SU-DHL-6 (cell line): ENCODE measurements around the gene CCND2.
"Not testable (repeated sequence)": the region's sequence is repeated elsewhere in the genome, so short reads cannot be mapped to it uniquely, and the experiment has no call there.

Experiments used
- H2AFZ ChIP-seq: fragments of 200-600 bp; sonication (generic); 2 replicates; pipeline ENCODE4 v1.6.1; 2014; ENCODE audit warnings: low read depth, mild to moderate bottlenecking, moderate library complexity, mixed read lengths, antibody characterized with exemption, low read length; ENCODE audit not compliant: severe bottlenecking
- H3F3A ChIP-seq: fragments of 200-600 bp; shearing (Covaris generic); 2 replicates; pipeline ENCODE4 v1.6.0; 2016; ENCODE audit warnings: antibody characterized with exemption, mild to moderate bottlenecking; ENCODE audit not compliant: insufficient read depth
- H3K27ac ChIP-seq: fragments of 200-600 bp; sonication (generic); 2 replicates; pipeline ENCODE4 v1.5.1; 2016; ENCODE audit warnings: low read depth, mild to moderate bottlenecking, low read length, moderate library complexity, mixed read lengths
- H3K27me3 ChIP-seq: fragments of 200-600 bp; sonication (generic), shearing (Covaris generic); 2 replicates; pipeline ENCODE4 v1.6.0; 2014; ENCODE audit warnings: mild to moderate bottlenecking, low read length
- H3K36me3 ChIP-seq: fragments of 200-600 bp; sonication (generic); 2 replicates; pipeline ENCODE4 v1.6.1; 2014; ENCODE audit warnings: mild to moderate bottlenecking, low read length, mixed read lengths
- H3K4me2 ChIP-seq: fragments of 300-600, 200-600 bp; shearing (Covaris generic), sonication (generic); 2 replicates; pipeline ENCODE4 v1.6.0; 2014; ENCODE audit warnings: low read length, low read depth, mild to moderate bottlenecking; ENCODE audit not compliant: poor library complexity, severe bottlenecking
- H3K4me3 ChIP-seq: fragments of 200-600 bp; sonication (generic); 2 replicates; pipeline ENCODE4 v1.5.1; 2014; ENCODE audit warnings: antibody characterized with exemption, low read length, mild to moderate bottlenecking, mixed read lengths; ENCODE audit not compliant: insufficient read depth, poor library complexity, severe bottlenecking
- H3K79me2 ChIP-seq: fragments of 200-600 bp; sonication (generic); 2 replicates; pipeline ENCODE4 v1.6.1; 2014; ENCODE audit warnings: mild to moderate bottlenecking, low read length, moderate library complexity; ENCODE audit not compliant: insufficient read depth
- H3K9ac ChIP-seq: fragments of 200-600 bp; sonication (generic); 2 replicates; pipeline ENCODE4 v1.7.0; 2014; ENCODE audit warnings: mild to moderate bottlenecking, low read length
- H3K9me2 ChIP-seq: fragments of 200-600 bp; sonication (generic); replicated peaks from 2 replicates; pipeline ENCODE4 v1.6.1; 2014; ENCODE audit warnings: low read length; ENCODE audit not compliant: insufficient read depth
- H3K9me3 ChIP-seq: fragments of 200-600 bp; sonication (generic); 2 replicates; pipeline ENCODE4 v1.6.1; 2014; ENCODE audit warnings: low read length, mixed read lengths; ENCODE audit not compliant: insufficient read depth
- H4K20me1 ChIP-seq: fragments of 200-600 bp; sonication (generic); 2 replicates; pipeline ENCODE4 v1.6.1; 2014; ENCODE audit warnings: low read depth, mild to moderate bottlenecking, antibody characterized with exemption, low read length, moderate library complexity, mixed read lengths
- EZH2phosphoT487 ChIP-seq: fragments of 200-600 bp; sonication (generic), shearing (Covaris generic); conservative IDR thresholded peaks from 2 replicates; pipeline ENCODE4 v1.6.1; 2018; ENCODE audit warnings: mild to moderate bottlenecking, antibody characterized with exemption, low read length, moderate library complexity, mixed read lengths
- TF ChIP-seq, protein P1 (sequence below): fragments of 200-600 bp; sonication (generic); IDR thresholded peaks from one replicate; pipeline ENCODE4 v1.5.1; 2017; ENCODE audit warnings: antibody characterized with exemption, mild to moderate bottlenecking, low read length, moderate library complexity; ENCODE audit not compliant: insufficient read depth, poor library complexity, severe bottlenecking

Gene CCND2

DNA sequence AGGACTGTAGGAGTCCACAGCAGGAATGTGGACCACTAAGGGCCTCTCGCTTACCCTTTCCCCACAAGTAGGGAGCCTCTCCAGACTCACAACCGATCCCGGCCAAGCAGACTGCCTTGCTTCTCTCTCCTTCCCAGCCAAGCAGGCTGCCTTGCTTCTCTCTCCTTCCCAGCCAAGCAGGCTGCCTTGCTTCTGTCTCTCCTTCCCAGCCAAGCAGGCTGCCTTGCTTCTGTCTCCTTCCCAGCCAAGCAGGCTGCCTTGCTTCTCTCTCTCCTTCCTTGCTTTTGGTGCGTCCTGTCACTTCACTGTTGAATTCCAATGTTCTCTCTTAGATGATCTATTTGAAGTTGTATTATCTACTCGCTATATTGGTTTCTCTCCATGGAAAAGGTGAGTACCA is 32.6 kb upstream of the CCND2 start:
- H3K9me3 ChIP-seq = no peaks in the 10 kb centered on the region
- no peaks in the 10 kb centered on the region for H3K36me3 ChIP-seq
- no peak overlapping the region for H2AFZ ChIP-seq
- no peak overlapping the region for H3K4me2 ChIP-seq
- H3F3A ChIP-seq = no peaks in the 10 kb centered on the region
- TF ChIP-seq EZH2phosphoT487 = no peak
- TF ChIP-seq, protein P1, sequence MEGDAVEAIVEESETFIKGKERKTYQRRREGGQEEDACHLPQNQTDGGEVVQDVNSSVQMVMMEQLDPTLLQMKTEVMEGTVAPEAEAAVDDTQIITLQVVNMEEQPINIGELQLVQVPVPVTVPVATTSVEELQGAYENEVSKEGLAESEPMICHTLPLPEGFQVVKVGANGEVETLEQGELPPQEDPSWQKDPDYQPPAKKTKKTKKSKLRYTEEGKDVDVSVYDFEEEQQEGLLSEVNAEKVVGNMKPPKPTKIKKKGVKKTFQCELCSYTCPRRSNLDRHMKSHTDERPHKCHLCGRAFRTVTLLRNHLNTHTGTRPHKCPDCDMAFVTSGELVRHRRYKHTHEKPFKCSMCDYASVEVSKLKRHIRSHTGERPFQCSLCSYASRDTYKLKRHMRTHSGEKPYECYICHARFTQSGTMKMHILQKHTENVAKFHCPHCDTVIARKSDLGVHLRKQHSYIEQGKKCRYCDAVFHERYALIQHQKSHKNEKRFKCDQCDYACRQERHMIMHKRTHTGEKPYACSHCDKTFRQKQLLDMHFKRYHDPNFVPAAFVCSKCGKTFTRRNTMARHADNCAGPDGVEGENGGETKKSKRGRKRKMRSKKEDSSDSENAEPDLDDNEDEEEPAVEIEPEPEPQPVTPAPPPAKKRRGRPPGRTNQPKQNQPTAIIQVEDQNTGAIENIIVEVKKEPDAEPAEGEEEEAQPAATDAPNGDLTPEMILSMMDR = no peak
- no peak overlapping the region for H3K27ac ChIP-seq
- no peaks in the 10 kb centered on the region for H3K27me3 ChIP-seq
- H3K9me2 ChIP-seq = no peaks in the 10 kb centered on the region
- H3K4me3 ChIP-seq = no peak overlapping the region
- H4K20me1 ChIP-seq = no peaks in the 10 kb centered on the region
- no peak overlapping the region for H3K9ac ChIP-seq
- no peaks in the 10 kb centered on the region for H3K79me2 ChIP-seq

DNA sequence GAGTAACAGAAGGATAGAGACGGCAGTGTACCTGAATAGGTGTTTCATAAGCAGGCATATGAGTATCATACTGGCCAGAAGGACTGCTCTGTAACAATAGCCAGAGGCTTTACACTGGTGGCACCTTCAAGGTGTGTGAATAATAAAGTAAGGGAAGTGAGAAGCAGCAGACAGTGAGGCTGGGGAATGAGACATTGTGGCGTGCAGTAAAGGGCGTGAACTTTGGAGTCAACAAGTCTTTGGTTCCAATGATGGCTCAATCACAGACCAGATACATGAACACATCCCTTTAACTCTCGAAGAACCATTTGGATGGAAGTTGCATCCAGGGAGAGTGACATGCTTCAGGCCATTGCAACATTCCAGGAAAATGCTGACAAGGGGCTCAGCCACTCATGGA is 32.0 kb upstream of the CCND2 start:
- Histone ChIP-seq H3K79me2 (no peaks in the 10 kb centered on the region), H4K20me1 (no peaks in the 10 kb centered on the region), H3F3A (no peaks in the 10 kb centered on the region), H3K4me2 (no peak overlapping the region), H3K9me3 (no peaks in the 10 kb centered on the region), H2AFZ (no peak overlapping the region), H3K27me3 (no peaks in the 10 kb centered on the region), H3K9me2 (no peaks in the 10 kb centered on the region), H3K4me3 (no peak overlapping the region), H3K9ac (no peak overlapping the region), H3K36me3 (no peaks in the 10 kb centered on the region), H3K27ac (no peak overlapping the region)
- TF ChIP-seq, protein P1 = no peak
- no peak for TF ChIP-seq EZH2phosphoT487

DNA sequence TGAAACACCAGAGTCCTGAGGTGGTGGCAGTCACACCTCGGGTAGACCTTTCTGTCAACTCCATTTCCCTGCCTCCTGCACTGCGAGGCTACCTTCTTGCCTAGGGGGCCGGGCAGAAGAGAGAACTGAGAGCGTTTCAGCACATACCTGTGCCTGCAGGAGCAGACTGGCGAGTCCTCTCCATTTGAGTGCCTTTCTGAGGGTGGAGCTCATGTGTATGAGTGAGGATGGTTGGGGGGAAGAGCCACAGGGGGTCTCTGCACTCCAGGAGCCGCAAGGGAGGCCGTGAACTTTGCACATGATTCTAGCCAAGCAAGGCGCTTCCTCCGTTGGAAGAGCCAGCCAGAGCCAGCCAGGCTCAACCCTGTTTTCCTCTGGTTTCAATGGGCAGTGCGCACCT is 31.0 kb upstream of the CCND2 start:
- Histone ChIP-seq H3K9ac (no peak overlapping the region), H3K9me3 (no peaks in the 10 kb centered on the region), H2AFZ (no peak overlapping the region), H4K20me1 (no peaks in the 10 kb centered on the region), H3K4me2 (no peak overlapping the region), H3F3A (no peaks in the 10 kb centered on the region), H3K27ac (no peak overlapping the region), H3K9me2 (no peaks in the 10 kb centered on the region), H3K36me3 (no peaks in the 10 kb centered on the region), H3K79me2 (no peaks in the 10 kb centered on the region), H3K4me3 (no peak overlapping the region), H3K27me3 (no peaks in the 10 kb centered on the region)
- TF ChIP-seq, protein P1 = no peak
- TF ChIP-seq EZH2phosphoT487 = no peak

DNA sequence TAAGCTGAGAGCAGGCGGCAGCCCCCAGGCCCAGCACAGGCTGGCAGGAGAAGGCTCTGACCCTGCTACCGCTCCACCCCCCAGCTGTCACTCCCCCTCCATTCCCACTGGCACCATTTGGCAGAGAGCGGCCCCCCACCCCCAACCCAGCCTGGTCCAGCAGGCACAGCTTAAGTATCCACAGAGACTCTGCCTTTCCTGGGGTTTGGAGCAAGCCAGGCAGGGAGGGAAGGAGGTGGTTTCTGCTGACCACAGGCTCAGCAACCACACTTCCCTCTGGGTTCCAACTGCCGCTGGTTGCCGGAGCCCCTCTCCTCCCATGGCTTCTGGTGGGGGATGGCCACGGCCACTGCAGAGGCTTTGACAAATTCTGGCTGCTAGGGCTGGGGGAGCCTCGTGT is 30.5 kb upstream of the CCND2 start:
- H3K9ac ChIP-seq = no peak overlapping the region
- TF ChIP-seq, protein P1 = no peak
- TF ChIP-seq EZH2phosphoT487 = no peak
- H3K27me3 ChIP-seq = no peaks in the 10 kb centered on the region

DNA sequence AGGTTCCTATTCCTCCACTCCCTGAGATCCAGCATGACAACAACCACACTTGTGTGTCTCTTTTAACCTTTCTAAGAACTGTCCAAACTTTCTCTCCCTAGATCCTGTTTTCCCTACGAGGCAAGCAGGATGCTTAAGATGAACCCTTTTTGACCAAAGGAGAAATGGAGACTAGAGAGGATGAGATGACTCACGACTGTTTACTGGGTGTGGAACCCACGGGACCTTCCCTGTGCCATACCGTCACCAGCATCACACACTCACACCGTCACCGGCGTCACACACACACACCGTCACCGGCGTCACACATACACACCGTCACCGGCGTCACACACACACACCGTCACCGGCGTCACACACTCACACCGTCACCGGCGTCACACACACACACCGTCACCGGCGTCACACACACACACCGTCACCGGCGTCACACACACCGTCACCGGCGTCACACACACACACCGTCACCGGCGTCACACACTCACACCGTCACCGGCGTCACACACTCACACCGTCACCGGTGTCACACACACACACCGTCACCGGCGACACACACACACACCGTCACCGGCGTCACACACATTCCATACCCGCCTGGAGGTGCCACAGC is 30.0 kb upstream of the CCND2 start:
- not testable (repeated sequence) for H3K9ac ChIP-seq, H3K9me2 ChIP-seq, H3K9me3 ChIP-seq, H3F3A ChIP-seq, H2AFZ ChIP-seq, H3K27ac ChIP-seq, H3K4me2 ChIP-seq, H3K4me3 ChIP-seq, H3K36me3 ChIP-seq, H3K79me2 ChIP-seq, H3K27me3 ChIP-seq, H4K20me1 ChIP-seq

More for the DNA sequence above, 30.5 kb upstream of the CCND2 start:
- H4K20me1 ChIP-seq = no peaks in the 10 kb centered on the region
- H3K9me2 ChIP-seq = no peaks in the 10 kb centered on the region
- H3K27ac ChIP-seq = no peak overlapping the region
- no peak overlapping the region for H2AFZ ChIP-seq
- no peaks in the 10 kb centered on the region for H3F3A ChIP-seq
- H3K4me2 ChIP-seq = no peak overlapping the region
- H3K36me3 ChIP-seq = no peaks in the 10 kb centered on the region
- H3K79me2 ChIP-seq = no peaks in the 10 kb centered on the region
- no peak overlapping the region for H3K4me3 ChIP-seq
- H3K9me3 ChIP-seq = no peaks in the 10 kb centered on the region
